GM23338 (cell line): ENCODE measurements around the gene DIP2C. TPM values are rescaled to one million over a fixed set of nuclear protein-coding genes. Genes with fewer than 3 reads are reported as not detected.

Source experiments
- ATAC-seq: fragments of 200-7000 bp; cut with Tn5 transposase; 3 replicates; pipeline ENCODE4 v1.9.1; 2020
- DNase-seq: peaks from one replicate; pipeline ENCODE4 v3.0.0-alpha.2; 2015; ENCODE audit warnings: low spot score
- H2AFZ ChIP-seq: fragments of 200-600 bp; sonication (generic); 2 replicates; pipeline ENCODE4 v1.8.0; 2016; ENCODE audit warnings: antibody characterized with exemption, mild to moderate bottlenecking, moderate library complexity
- H3F3A ChIP-seq: fragments of 200-600 bp; sonication (generic); replicated peaks from 2 replicates; pipeline ENCODE4 v1.8.0; 2017; ENCODE audit warnings: antibody characterized with exemption, mixed run types, low read depth
- H3K27ac ChIP-seq: fragments of 200-600 bp; sonication (generic); 2 replicates; pipeline ENCODE4 v1.6.1; 2016; ENCODE audit warnings: low read depth
- H3K27me3 ChIP-seq: fragments of 200-600 bp; sonication (generic); 2 replicates; pipeline ENCODE4 v1.8.0; 2016; ENCODE audit warnings: mild to moderate bottlenecking, mixed run types, moderate library complexity; ENCODE audit not compliant: insufficient read depth
- H3K36me3 ChIP-seq: fragments of 200-600 bp; sonication (generic); 2 replicates; pipeline ENCODE4 v1.8.0; 2016; ENCODE audit warnings: mild to moderate bottlenecking; ENCODE audit not compliant: insufficient read depth
- H3K4me1 ChIP-seq: fragments of 200-600 bp; sonication (generic); 2 replicates; pipeline ENCODE4 v1.8.0; 2016; ENCODE audit warnings: mild to moderate bottlenecking, moderate library complexity; ENCODE audit not compliant: insufficient read depth
- H3K4me2 ChIP-seq: fragments of 200-600 bp; sonication (generic); 2 replicates; pipeline ENCODE4 v1.7.1; 2017; ENCODE audit warnings: mixed run types
- H3K4me3 ChIP-seq: fragments of 200-600 bp; sonication (generic); 2 replicates; pipeline ENCODE4 v1.6.1; 2016; ENCODE audit warnings: mixed run types
- H3K79me2 ChIP-seq: fragments of 200-600 bp; sonication (generic); replicated peaks from 2 replicates; pipeline ENCODE4 v1.8.0; 2017; ENCODE audit warnings: mild to moderate bottlenecking; ENCODE audit not compliant: insufficient read depth
- H3K9me2 ChIP-seq: fragments of 200-600 bp; sonication (generic); 2 replicates; pipeline ENCODE4 v1.8.0; 2017; ENCODE audit not compliant: insufficient read depth
- H4K20me1 ChIP-seq: fragments of 200-600 bp; sonication (generic); replicated peaks from 2 replicates; pipeline ENCODE4 v1.8.0; 2017; ENCODE audit warnings: mild to moderate bottlenecking; ENCODE audit not compliant: insufficient read depth
- H3K27ac Mint-ChIP-seq: 2 replicates; pipeline ENCODE4 v1.8.0; 2020; ENCODE audit warnings: inconsistent platforms, mild to moderate bottlenecking, moderate library complexity, mixed read lengths
- H3K27me3 Mint-ChIP-seq: 3 replicates; pipeline ENCODE4 v1.8.0; 2022; ENCODE audit warnings: low read depth, mild to moderate bottlenecking, moderate library complexity, mixed read lengths, inconsistent platforms; ENCODE audit not compliant: insufficient read depth, poor library complexity
- H3K36me3 Mint-ChIP-seq: 3 replicates; pipeline ENCODE4 v1.8.0; 2021; ENCODE audit warnings: low read depth, mild to moderate bottlenecking, inconsistent platforms, moderate library complexity, mixed read lengths
- H3K4me1 Mint-ChIP-seq: 3 replicates; pipeline ENCODE4 v1.8.0; 2020; ENCODE audit warnings: mild to moderate bottlenecking, inconsistent platforms, mixed read lengths
- H3K4me3 Mint-ChIP-seq: 3 replicates; pipeline ENCODE4 v1.8.0; 2021; ENCODE audit warnings: moderate library complexity, mild to moderate bottlenecking, inconsistent platforms, mixed read lengths
- H3K9me3 Mint-ChIP-seq: 3 replicates; pipeline ENCODE4 v1.8.0; 2020; ENCODE audit warnings: moderate library complexity, mild to moderate bottlenecking, inconsistent platforms, mixed read lengths
- CREB1 ChIP-seq: fragments of 250-450 bp; sonication (Bioruptor Pico); IDR thresholded peaks from 2 replicates; pipeline ENCODE4 v1.5.0; 2020; ENCODE audit warnings: low read depth, mild to moderate bottlenecking, moderate library complexity
- ETS1 ChIP-seq: IDR thresholded peaks from 2 replicates; pipeline ENCODE4 v1.6.1; 2016; ENCODE audit warnings: antibody characterized with exemption
- EZH2 ChIP-seq: fragments of 200-600 bp; sonication (generic); IDR thresholded peaks from one replicate; pipeline ENCODE4 v1.8.0; 2017; ENCODE audit warnings: antibody characterized with exemption, mild to moderate bottlenecking, low read depth; ENCODE audit not compliant: unreplicated experiment
- EZH2phosphoT487 ChIP-seq: fragments of 200-600 bp; sonication (generic); IDR thresholded peaks from one replicate; pipeline ENCODE4 v1.8.1; 2018; ENCODE audit warnings: antibody characterized with exemption; ENCODE audit not compliant: unreplicated experiment
- JUNB ChIP-seq: IDR thresholded peaks from one replicate; pipeline ENCODE4 v1.6.1; 2016; ENCODE audit warnings: antibody characterized with exemption; ENCODE audit not compliant: unreplicated experiment
- NANOG ChIP-seq: IDR thresholded peaks from 2 replicates; pipeline ENCODE4 v1.6.1; 2016; ENCODE audit warnings: antibody characterized with exemption, borderline replicate concordance
- POLR2AphosphoS5 ChIP-seq: IDR thresholded peaks from 2 replicates; pipeline ENCODE4 v1.6.1; 2016; ENCODE audit warnings: antibody characterized with exemption, low read depth
- REST ChIP-seq: IDR thresholded peaks from one replicate; pipeline ENCODE4 v1.6.1; 2018; ENCODE audit warnings: antibody characterized with exemption; ENCODE audit not compliant: unreplicated experiment
- STAT1 ChIP-seq: IDR thresholded peaks from one replicate; pipeline ENCODE4 v1.6.1; 2016; ENCODE audit warnings: antibody characterized with exemption; ENCODE audit not compliant: unreplicated experiment
- ZNF114 ChIP-seq: fragments of 250-450 bp; sonication (Bioruptor Pico); IDR thresholded peaks from 2 replicates; pipeline ENCODE4 v1.5.0; 2020; ENCODE audit warnings: mild to moderate bottlenecking, moderate library complexity
- ZNF331 ChIP-seq: fragments of 250-450 bp; sonication (Bioruptor Pico); IDR thresholded peaks from 2 replicates; pipeline ENCODE4 v1.5.0; 2020; ENCODE audit warnings: low read depth, mild to moderate bottlenecking, moderate library complexity
- polyA plus RNA-seq: library from polyadenylated mRNA; unstranded; fragments of >200 nt; fragmentation: Nextera tagmentation; extraction: Ambion mirVana; gene quantifications from 2 replicates; pipeline ENCODE4 v1.2.1, GENCODE V29; 2016
- total RNA-seq: library from RNA; depleted of rRNA; stranded (reverse); fragments of >200 nt; shearing (Covaris generic); gene quantifications from 2 replicates; pipeline ENCODE4 v1.2.3, GENCODE V29; 2014
- TF ChIP-seq, protein P1 (sequence below), 2 experiments: fragments of 200-600 bp in 1 of 2; sonication (generic) in 1 of 2; conservative IDR thresholded peaks; 2 replicates each; pipeline versions ENCODE4 v1.5.1 to v1.6.1; 2016 to 2017; ENCODE audit warnings: antibody characterized with exemption in 2 of 2, low read depth in 2 of 2, mild to moderate bottlenecking in 2 of 2, moderate library complexity in 1 of 2

DIP2C gene
- total and polyA plus RNA-seq, 2 experiments from 2014 or later, result 5.1 to 7.7 TPM

GRCh38 chr10:581776-582330 lies 107.6 kb downstream of the DIP2C start (continued):
- TF ChIP-seq REST (no peak), CREB1 (CRISPR knock-in tag) (no peak), EZH2phosphoT487 (no peak), ZNF114 (CRISPR knock-in tag) (no peak), NANOG (no peak), EZH2 (no peak)
- TF ChIP-seq, protein P1, sequence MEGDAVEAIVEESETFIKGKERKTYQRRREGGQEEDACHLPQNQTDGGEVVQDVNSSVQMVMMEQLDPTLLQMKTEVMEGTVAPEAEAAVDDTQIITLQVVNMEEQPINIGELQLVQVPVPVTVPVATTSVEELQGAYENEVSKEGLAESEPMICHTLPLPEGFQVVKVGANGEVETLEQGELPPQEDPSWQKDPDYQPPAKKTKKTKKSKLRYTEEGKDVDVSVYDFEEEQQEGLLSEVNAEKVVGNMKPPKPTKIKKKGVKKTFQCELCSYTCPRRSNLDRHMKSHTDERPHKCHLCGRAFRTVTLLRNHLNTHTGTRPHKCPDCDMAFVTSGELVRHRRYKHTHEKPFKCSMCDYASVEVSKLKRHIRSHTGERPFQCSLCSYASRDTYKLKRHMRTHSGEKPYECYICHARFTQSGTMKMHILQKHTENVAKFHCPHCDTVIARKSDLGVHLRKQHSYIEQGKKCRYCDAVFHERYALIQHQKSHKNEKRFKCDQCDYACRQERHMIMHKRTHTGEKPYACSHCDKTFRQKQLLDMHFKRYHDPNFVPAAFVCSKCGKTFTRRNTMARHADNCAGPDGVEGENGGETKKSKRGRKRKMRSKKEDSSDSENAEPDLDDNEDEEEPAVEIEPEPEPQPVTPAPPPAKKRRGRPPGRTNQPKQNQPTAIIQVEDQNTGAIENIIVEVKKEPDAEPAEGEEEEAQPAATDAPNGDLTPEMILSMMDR (conservative IDR thresholded peaks at IDR 0.05; ENCODE audit: low read depth in 2 of 2), result no peak

DNA sequence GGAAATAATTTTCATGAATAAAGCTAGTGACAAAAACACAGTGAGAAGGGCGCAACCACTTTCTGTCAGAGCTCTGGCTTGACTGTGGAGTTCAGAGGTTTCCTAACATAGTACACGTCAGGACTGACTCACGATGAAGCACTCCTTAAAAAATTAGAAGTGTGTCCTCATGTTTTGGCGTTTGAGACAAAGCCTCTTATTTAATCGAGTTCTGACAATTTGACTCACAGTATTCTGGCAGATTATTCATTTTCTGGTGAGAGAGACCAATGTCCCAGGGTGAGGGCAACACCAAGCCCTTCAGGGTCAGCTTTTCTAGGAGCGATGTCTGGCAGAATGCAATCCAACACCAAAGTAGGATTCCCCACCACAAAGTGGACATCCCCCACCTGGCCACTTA lies 108.7 kb downstream of the DIP2C start:
- ATAC-seq (no peak), DNase-seq (no peak)
- Histone ChIP-seq H3K4me1 (no peaks in the 10 kb centered on the region), H3K9me2 (peaks cover 7% of the 10 kb centered on the region), H3K27ac (no peak overlapping the region), H3K27me3 (no peaks in the 10 kb centered on the region), H4K20me1 (peaks cover 7% of the 10 kb centered on the region), H3K4me2 (no peak overlapping the region), H3K4me3 (no peak overlapping the region), H3K36me3 (no peaks in the 10 kb centered on the region), H3F3A (peaks cover 20% of the 10 kb centered on the region), H3K79me2 (peaks cover 42% of the 10 kb centered on the region), H2AFZ (no peak overlapping the region)
- Mint-ChIP-seq H3K36me3 (no peaks in the 10 kb centered on the region), H3K27me3 (peaks cover 2% of the 10 kb centered on the region), H3K4me3 (no peak overlapping the region), H3K9me3 (no peaks in the 10 kb centered on the region), H3K27ac (no peak overlapping the region), H3K4me1 (peaks cover 21% of the 10 kb centered on the region)
- no peak for TF ChIP-seq JUNB
- no peak for TF ChIP-seq ZNF331 (CRISPR knock-in tag)
- no peak for TF ChIP-seq STAT1
- TF ChIP-seq EZH2, result no peak
- TF ChIP-seq EZH2phosphoT487, result no peak
- TF ChIP-seq POLR2AphosphoS5, result no peak
- no peak for TF ChIP-seq ETS1
- TF ChIP-seq REST, result no peak
- TF ChIP-seq, protein P1 (conservative IDR thresholded peaks at IDR 0.05; ENCODE audit: low read depth in 2 of 2), result no peak
